NCI-H2029 treated with DMSO at 0.1 percent for 48 hours (cell line): ENCODE results near the gene ELMO2.

Experiments
- DNase-seq: peaks from one replicate; lab custom pipeline; 2025; lab: John Stamatoyannopoulos, UW

Gene ELMO2

DNA sequence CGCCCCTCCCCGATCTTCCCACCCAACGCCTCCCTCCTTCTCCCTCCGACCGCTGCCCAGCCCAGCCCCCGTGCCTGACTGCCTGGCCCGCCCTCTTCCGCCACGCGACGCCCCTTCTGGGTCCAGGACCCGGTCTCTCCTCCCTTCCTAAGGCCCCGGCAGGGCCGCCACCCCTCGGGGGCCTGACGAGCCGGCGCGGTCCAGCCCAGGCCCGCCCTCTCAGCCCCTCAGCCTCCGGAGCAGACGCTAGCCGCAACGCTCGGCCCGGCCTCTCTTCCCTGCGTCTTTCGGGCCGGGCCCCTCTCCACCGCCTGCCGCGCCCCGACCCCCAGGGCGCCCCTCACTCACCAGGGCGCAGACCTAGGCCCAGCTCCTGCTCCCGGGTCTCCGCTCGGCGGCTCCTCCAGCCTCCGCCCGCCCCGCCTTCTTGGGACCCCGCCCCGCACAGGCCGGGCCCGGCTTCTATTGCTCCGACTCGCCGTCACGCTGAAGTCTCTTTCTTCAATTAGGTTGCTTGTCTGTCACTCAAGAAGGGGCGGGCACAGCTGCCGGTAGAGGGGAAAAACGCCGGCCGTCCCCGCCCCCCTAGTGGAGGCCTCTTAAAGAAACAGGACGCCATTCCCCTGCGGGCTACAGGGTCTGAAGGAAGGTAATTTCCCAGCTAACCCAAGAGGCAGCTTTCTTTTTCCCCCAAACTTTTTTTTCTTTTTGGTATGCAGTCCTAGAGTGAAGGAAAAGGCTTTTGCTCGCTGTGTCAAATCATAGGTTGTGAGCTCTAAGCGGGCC lies at the start of gene ELMO2:
Gene ELMO2 (minus strand): TSS at position 416 of the 786 bp plus-strand sequence. CDS start 12,133 bp downstream, outside the sequence.
- peak; percentile 93 for DNase-seq

- DNase-seq, result no peak
Measured at GRCh38 chr20:46455729-46456128, 49.3 kb upstream of the ELMO2 start.

DNA sequence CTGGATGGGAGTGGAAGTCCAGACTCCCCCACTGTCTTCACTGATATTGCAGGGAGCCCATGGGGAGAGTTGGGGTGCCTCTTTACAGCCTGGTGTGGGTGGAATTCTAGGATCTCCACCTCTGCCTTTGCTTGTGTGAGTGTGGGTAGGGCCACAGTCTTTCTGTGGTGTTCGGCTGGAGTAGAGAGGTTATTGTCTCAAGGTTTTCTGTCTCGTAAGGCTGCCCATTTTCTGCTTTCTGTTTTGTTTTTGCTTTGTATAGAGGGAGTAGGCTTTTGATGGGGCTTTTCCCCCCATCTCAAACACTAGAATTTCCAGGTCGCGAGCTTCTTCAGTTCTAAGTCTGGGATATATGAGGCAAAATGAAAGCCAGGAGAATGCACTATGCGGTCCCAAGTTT lies 40.4 kb upstream of the ELMO2 start:
- no peak for DNase-seq

GRCh38 chr20:46439837-46440236 lies 33.4 kb upstream of the ELMO2 start:
- no peak for DNase-seq

- DNase-seq, result no peak
Measured at GRCh38 chr20:46438156-46438750, 31.8 kb upstream of the ELMO2 start.

DNA sequence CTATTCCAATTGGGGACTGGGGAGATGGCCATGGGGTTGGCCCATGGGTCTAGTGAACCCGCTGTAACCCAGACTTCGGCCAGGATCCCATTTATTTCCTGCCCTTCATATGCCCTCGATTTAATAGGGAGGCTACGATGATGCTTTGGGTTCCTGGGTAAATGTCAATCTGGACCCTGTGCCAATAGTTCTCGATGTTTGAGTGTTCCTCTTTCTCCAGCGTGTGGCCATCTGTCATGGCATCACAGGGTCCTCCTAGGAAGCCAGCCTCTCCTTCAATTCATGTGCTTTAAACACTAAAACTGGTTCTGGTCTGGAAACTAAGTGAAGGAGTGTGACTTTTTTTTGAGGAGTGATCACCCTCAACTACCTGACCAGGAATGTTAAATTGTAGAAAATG lies 28.7 kb upstream of the ELMO2 start:
- no peak for DNase-seq

DNA sequence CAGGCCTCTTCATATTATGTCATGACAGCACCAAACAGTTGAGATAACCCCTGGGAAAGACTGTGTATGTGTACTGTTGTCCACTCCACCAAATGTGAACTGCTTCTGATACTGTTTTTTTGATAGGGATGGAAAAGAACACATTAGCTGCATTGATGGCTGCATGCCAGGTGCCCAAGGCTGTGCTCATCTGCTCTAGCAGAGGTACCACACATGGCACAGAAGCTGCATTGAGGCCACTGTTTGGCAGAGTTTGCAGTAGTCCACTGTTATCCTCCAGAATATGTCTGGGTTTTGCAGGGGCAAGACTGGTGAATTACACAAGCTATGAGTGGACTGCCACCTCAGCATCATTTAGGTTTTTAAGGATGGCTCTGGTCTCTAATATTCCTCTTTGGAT lies 28.2 kb upstream of the ELMO2 start:
- DNase-seq, result no peak

DNA sequence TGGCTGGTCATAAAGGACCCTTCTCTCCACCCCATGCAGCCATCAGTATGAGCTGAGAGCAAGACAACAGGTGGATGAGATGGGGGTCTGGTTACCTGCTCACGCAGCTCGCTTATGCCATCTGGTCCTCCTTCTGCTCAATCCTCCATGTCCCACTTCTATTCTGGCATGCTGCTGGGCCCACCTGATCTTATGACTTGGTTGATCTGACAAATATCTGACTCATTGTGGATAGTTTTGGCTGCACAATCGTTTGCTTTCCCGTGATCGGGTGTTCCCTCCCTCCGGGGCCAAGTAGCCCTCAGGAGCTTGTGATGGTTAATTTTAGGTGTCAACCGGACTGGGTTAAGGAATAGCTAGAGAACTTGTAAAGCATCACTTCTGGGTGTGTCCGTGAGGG lies 26.6 kb upstream of the ELMO2 start:
- DNase-seq, result no peak

- DNase-seq, result no peak
Measured at GRCh38 chr20:46430921-46431712, 24.7 kb upstream of the ELMO2 start.

DNA sequence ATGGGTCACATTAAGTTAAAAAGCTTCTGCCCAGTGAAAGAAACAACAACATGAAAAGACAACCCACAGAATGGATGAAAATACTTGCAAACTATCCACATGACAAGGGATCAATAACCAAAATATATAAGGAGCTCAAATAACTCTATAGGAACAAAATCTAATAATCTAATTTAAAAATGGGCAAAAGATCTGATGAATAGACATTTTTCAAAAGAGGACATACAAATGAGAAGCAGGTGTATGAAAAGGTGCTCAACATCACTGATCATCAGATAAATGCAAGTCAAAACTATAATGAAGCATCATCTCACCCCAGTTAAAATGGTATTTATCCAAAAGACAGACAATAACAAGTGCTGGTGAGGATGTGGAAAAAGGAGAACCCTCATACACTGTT lies 21.0 kb upstream of the ELMO2 start:
- DNase-seq, result no peak

DNA sequence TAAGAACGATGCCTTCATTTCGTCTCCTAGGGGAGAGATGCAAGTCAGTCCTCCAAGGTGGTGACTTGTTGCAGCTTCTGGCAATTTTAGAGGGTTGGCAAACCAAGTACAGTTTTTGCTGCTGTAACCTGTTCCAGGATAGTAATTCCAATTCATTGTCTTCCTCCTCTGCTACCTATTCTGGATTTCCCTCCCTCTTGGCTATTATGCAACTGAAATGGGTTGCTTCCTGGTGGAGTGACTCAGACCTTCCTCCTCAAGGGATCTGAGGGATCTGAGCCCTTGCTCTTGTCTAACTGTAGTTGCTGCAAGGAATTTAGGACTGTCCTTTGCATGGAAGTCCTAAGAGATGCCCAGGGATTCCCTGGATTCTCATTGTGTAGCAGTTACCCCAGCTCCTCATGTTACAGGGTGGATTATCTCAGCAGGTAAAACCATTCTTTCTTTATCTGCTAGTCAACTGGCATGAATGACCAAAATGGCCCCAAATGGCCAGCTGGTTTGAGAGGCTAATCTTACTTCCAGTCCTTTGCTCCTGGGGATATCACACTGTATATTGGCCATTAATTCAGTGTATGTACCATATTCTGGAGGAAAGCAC lies 17.6 kb upstream of the ELMO2 start:
- DNase-seq, result no peak

- DNase-seq, result no peak
Measured at GRCh38 chr20:46423342-46423741, 16.9 kb upstream of the ELMO2 start.

- no peak for DNase-seq
Measured at GRCh38 chr20:46420878-46421277, 14.5 kb upstream of the ELMO2 start.

GRCh38 chr20:46419882-46420281 lies 13.5 kb upstream of the ELMO2 start:
- DNase-seq, result no peak

- no peak for DNase-seq
Measured at GRCh38 chr20:46416839-46417238, 10.4 kb upstream of the ELMO2 start.

GRCh38 chr20:46416421-46416820 lies 10.0 kb upstream of the ELMO2 start:
- DNase-seq, result no peak

DNA sequence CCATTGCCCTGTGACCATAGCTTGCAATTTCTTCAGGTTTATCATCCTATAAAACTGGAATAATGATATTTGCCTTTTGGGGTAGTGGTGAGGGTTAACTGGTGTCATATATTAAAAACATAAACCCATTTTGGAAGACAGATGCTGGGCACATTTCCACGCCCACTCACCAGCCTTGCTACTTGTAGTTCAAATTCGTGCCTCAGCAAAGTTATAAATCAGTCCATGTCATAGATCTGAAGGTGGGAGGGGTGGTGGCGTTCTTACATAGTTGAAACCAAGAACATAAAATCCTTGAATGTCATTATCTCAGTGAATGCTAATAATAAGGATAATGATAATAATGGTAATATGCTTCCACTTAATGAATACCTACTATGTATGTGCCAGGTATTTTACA lies 9.4 kb upstream of the ELMO2 start:
- DNase-seq, result no peak

GRCh38 chr20:46414608-46415007 lies 8.2 kb upstream of the ELMO2 start:
- no peak for DNase-seq

GRCh38 chr20:46411637-46412036 lies 5.2 kb upstream of the ELMO2 start:
- DNase-seq, result no peak

DNA sequence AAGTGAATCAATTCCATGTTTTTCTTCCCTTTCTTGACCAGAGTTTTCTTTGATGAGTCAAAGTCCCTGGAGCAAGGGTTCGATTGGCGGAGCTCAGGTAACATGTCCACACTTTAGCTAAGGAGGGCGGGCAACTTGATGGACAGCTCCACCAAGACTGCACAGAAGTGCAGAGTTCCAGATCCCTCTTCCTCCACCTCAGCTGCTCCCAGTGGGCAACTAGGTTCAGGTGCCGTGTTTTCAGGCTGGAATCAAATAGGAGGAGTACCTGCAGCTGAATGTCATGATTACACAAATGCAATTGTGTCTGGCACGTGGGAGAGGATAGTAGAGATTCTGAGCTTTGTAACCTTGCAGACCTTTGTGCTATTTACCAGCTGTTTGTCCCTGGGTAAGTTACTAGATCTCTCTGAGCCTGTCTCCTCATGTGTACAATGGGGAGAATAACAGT lies 1.9 kb upstream of the ELMO2 start:
- DNase-seq, result no peak

GRCh38 chr20:46407671-46407996 lies 1.2 kb upstream of the ELMO2 start:
- no peak for DNase-seq

- DNase-seq, result peak; percentile 42
Measured at GRCh38 chr20:46406986-46407670, 713 bp upstream of the ELMO2 start.
